ENCODE data around the gene GNA12.
A peak's percentile ranks its signal among the peaks of the same experiment; 100 is the strongest.

- TF ChIP-seq CTCF (IDR thresholded peaks at IDR 0.05; ENCODE audit: low read depth, low read length, poor library complexity, severe bottlenecking): peak; percentile 55
- TF ChIP-seq EZH2phosphoT487 (IDR thresholded peaks at IDR 0.05; ENCODE audit: borderline replicate concordance, low read length): no peak
These were observed 39.8 kb downstream of the GNA12 start for GRCh38 chr7:2804227-2804763.
